ENCODE data around the gene EDAR. TPM values are rescaled to one million over a fixed set of nuclear protein-coding genes. Genes with fewer than 3 reads are reported as not detected.

EDAR gene
- total RNA-seq, 3 donors from 2014 or later (not counting 1 experiment from before 2014, with no cell fraction given), result 0.11 to 0.23 TPM; not detected in 1

DNA sequence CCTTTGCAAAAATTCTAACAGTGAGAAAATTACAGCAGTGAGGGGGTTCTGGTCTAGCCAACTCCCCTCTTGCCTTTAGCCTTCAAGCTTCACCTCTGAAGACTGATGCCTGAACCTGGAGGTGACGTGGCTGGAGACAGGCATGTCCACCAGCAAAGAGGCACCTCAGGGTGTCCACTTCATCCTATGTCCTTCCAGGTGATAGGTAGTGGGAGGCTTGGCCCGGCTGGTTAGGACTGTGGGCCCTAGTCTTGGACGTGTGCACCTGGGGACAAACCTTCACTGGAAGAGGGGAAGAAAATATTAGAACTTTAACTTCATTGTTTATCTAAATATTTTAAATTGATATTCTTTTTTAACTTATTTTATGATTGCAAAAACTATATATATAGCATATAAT, 35.5 kb upstream of the EDAR start:
- WGBS (ENCODE audit: insufficient coverage), result 100% methylated on average over 1 of the region's 3 CpGs
- no peaks in the 10 kb centered on the region for H3K4me1 ChIP-seq (ENCODE audit: control insufficient read depth, insufficient read depth, low read length)
- no peaks in the 10 kb centered on the region for H3K9me3 Mint-ChIP-seq
- H3K27ac Mint-ChIP-seq, result no peak overlapping the region
- H3K27me3 ChIP-seq (ENCODE audit: control insufficient read depth, insufficient read depth, low read length), result no peaks in the 10 kb centered on the region
- ATAC-seq (no peak), DNase-seq (no peak)
- no peak overlapping the region for H3K4me3 ChIP-seq (ENCODE audit: low read length)
- intact Hi-C loops (cut with micrococcal nuclease), result no loop called here
- H3K27me3 Mint-ChIP-seq (ENCODE audit: low read depth in 2 of 2), result peaks cover 0 to 10% of the 10 kb centered on the region in 2 donors
- no peak overlapping the region for H3K27ac ChIP-seq (ENCODE audit: low read length)
- no peaks in the 10 kb centered on the region for H3K36me3 Mint-ChIP-seq
- H3K9me3 ChIP-seq (ENCODE audit: control insufficient read depth, insufficient read depth, low read length), result no peaks in the 10 kb centered on the region
- H3K4me3 Mint-ChIP-seq, result no peak overlapping the region
- H3K36me3 ChIP-seq (ENCODE audit: control insufficient read depth, insufficient read depth, low read length), result no peaks in the 10 kb centered on the region
- TF ChIP-seq CTCF (IDR thresholded peaks at IDR 0.05), result no peak
- peaks cover 0 to 7% of the 10 kb centered on the region in 2 donors for H3K4me1 Mint-ChIP-seq

- no peaks in the 10 kb centered on the region for H3K4me1 ChIP-seq (ENCODE audit: control insufficient read depth, insufficient read depth, low read length)
- Mint-ChIP-seq H3K27me3 (ENCODE audit: low read depth in 2 of 2) (peaks cover 5 to 25% of the 10 kb centered on the region in 2 donors), H3K4me1 (peaks cover 0 to 6% of the 10 kb centered on the region in 2 donors), H3K27ac (no peak overlapping the region), H3K4me3 (no peak overlapping the region), H3K9me3 (no peaks in the 10 kb centered on the region), H3K36me3 (no peaks in the 10 kb centered on the region)
- no peak for ATAC-seq
- no peak for TF ChIP-seq CTCF (IDR thresholded peaks at IDR 0.05)
- no peaks in the 10 kb centered on the region for H3K27me3 ChIP-seq (ENCODE audit: control insufficient read depth, insufficient read depth, low read length)
- H3K27ac ChIP-seq (ENCODE audit: low read length), result no peak overlapping the region
- no peak for DNase-seq
- no peak overlapping the region for H3K4me3 ChIP-seq (ENCODE audit: low read length)
- H3K9me3 ChIP-seq (ENCODE audit: control insufficient read depth, insufficient read depth, low read length), result no peaks in the 10 kb centered on the region
- 94% methylated on average over 13 of the region's 13 CpGs for WGBS (ENCODE audit: insufficient coverage)
- H3K36me3 ChIP-seq (ENCODE audit: control insufficient read depth, insufficient read depth, low read length), result no peaks in the 10 kb centered on the region
- intact Hi-C loops (cut with micrococcal nuclease), result no loop called here
Measured at GRCh38 chr2:109021895-109022300, 32.9 kb upstream of the EDAR start.

DNA sequence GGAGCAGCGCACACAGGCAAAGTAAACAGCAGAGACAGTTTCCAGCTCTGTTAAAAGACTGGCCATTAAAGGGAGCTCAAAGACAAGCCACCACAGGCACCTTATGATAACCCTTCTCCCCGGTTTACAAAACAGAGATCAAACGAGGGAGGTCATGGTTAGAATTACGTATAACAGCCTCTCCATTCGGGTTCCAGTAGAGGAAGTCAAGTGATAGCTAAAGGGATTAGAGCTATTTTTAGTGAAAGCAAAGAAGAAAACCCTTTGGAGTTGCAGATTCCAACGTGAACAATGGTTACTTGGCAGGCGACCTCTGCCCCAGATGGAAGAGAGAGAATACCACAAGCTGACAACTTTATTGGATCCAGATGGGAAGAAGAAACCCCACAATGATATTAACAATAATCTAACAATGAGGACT, 31.2 kb upstream of the EDAR start:
- peaks cover 0 to 6% of the 10 kb centered on the region in 2 donors for H3K4me1 Mint-ChIP-seq
- no peak for TF ChIP-seq CTCF (IDR thresholded peaks at IDR 0.05)
- peaks cover 9 to 32% of the 10 kb centered on the region in 2 donors for H3K27me3 Mint-ChIP-seq (ENCODE audit: low read depth in 2 of 2)
- Histone ChIP-seq H3K4me3 (ENCODE audit: low read length) (no peak overlapping the region), H3K36me3 (ENCODE audit: control insufficient read depth, insufficient read depth, low read length) (no peaks in the 10 kb centered on the region), H3K27me3 (ENCODE audit: control insufficient read depth, insufficient read depth, low read length) (no peaks in the 10 kb centered on the region), H3K4me1 (ENCODE audit: control insufficient read depth, insufficient read depth, low read length) (no peaks in the 10 kb centered on the region), H3K27ac (ENCODE audit: low read length) (no peak overlapping the region), H3K9me3 (ENCODE audit: control insufficient read depth, insufficient read depth, low read length) (no peaks in the 10 kb centered on the region)
- 76% methylated on average over 7 of the region's 7 CpGs for WGBS (ENCODE audit: insufficient coverage)
- no peaks in the 10 kb centered on the region for H3K9me3 Mint-ChIP-seq
- no peaks in the 10 kb centered on the region for H3K36me3 Mint-ChIP-seq
- DNase-seq (peak in 1 of 2 donors; percentile 53), ATAC-seq (no peak)
- intact Hi-C loops (cut with micrococcal nuclease), result no loop called here
- H3K27ac Mint-ChIP-seq, result peak overlapping the region in 1 of 2 donors; percentile 8
- H3K4me3 Mint-ChIP-seq, result no peak overlapping the region

DNA sequence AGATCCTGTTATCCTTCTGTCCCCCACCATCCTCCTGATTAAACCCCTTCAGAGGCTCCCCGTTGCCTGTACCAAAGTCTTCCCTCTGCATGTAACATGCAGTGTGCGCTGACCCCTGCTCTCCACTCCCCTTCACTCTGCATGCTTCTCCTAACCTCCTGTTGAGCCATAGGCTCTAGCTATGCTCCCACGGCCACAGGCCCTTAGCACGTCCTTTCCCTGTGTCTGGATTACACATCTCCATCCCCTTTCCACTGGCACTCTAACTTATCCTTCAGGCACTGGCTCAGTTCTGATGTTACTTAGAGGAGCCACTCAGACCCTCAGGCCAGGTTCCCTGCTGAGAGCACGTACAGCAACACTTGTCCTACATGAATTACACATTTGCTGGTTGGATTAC, 29.4 kb upstream of the EDAR start:
- Histone ChIP-seq H3K9me3 (ENCODE audit: control insufficient read depth, insufficient read depth, low read length) (no peaks in the 10 kb centered on the region), H3K4me3 (ENCODE audit: low read length) (no peak overlapping the region), H3K27ac (ENCODE audit: low read length) (no peak overlapping the region), H3K36me3 (ENCODE audit: control insufficient read depth, insufficient read depth, low read length) (no peaks in the 10 kb centered on the region), H3K27me3 (ENCODE audit: control insufficient read depth, insufficient read depth, low read length) (no peaks in the 10 kb centered on the region), H3K4me1 (ENCODE audit: control insufficient read depth, insufficient read depth, low read length) (no peaks in the 10 kb centered on the region)
- WGBS (ENCODE audit: insufficient coverage), result 89% methylated on average over 5 of the region's 5 CpGs
- ATAC-seq, result no peak
- H3K27ac Mint-ChIP-seq, result no peak overlapping the region
- H3K27me3 Mint-ChIP-seq (ENCODE audit: low read depth in 2 of 2), result peaks cover 9 to 32% of the 10 kb centered on the region in 2 donors
- H3K9me3 Mint-ChIP-seq, result no peaks in the 10 kb centered on the region
- DNase-seq, result no peak
- H3K4me3 Mint-ChIP-seq, result no peak overlapping the region
- intact Hi-C loops (cut with micrococcal nuclease), result no loop called here
- no peaks in the 10 kb centered on the region for H3K36me3 Mint-ChIP-seq
- H3K4me1 Mint-ChIP-seq, result peaks cover 0 to 6% of the 10 kb centered on the region in 2 donors
- TF ChIP-seq CTCF (IDR thresholded peaks at IDR 0.05), result no peak
